H9 (cell line): ENCODE data around the gene PLCB1. TPM values are rescaled to one million over a fixed set of nuclear protein-coding genes. Genes with fewer than 3 reads are reported as not detected.

Source experiments
- DNase-seq: peaks from one replicate; pipeline ENCODE4 v3.0.0-alpha.2; 2017
- H2AFZ ChIP-seq: one replicate; pipeline ENCODE4 v1.6.1; 2013; ENCODE audit warnings: mild to moderate bottlenecking, low read length, control low read depth, moderate library complexity
- H2AK5ac ChIP-seq: 2 replicates; pipeline ENCODE4 v1.6.1; 2013; ENCODE audit warnings: low read length, control low read depth, mixed read lengths; ENCODE audit not compliant: insufficient read length
- H2BK120ac ChIP-seq: one replicate; pipeline ENCODE4 v1.6.1; 2013; ENCODE audit warnings: low read depth, mild to moderate bottlenecking, low read length, control low read depth, inconsistent platforms; ENCODE audit not compliant: poor library complexity, severe bottlenecking
- H2BK12ac ChIP-seq: 2 replicates; pipeline ENCODE4 v1.6.1; 2013; ENCODE audit warnings: low read length, control low read depth, mixed read lengths, low read depth; ENCODE audit not compliant: insufficient read length
- H2BK15ac ChIP-seq: 2 replicates; pipeline ENCODE4 v1.6.1; 2013; ENCODE audit warnings: low read depth, low read length, control low read depth
- H2BK20ac ChIP-seq: one replicate; pipeline ENCODE4 v1.6.1; 2013; ENCODE audit warnings: low read depth, mild to moderate bottlenecking, low read length, control low read depth, inconsistent platforms; ENCODE audit not compliant: poor library complexity, severe bottlenecking
- H2BK5ac ChIP-seq: 2 replicates; pipeline ENCODE4 v1.6.1; 2013; ENCODE audit warnings: low read length, control low read depth, mixed read lengths; ENCODE audit not compliant: insufficient read length
- H3K14ac ChIP-seq: 2 replicates; pipeline ENCODE4 v1.6.1; 2013; ENCODE audit warnings: low read length, control low read depth; ENCODE audit not compliant: insufficient read depth
- H3K18ac ChIP-seq: 2 replicates; pipeline ENCODE4 v1.6.1; 2013; ENCODE audit warnings: low read depth, mild to moderate bottlenecking, mixed read lengths, low read length, control low read depth; ENCODE audit not compliant: insufficient read length
- H3K23ac ChIP-seq: 2 replicates; pipeline ENCODE4 v1.6.1; 2013; ENCODE audit warnings: low read length, control low read depth, mixed read lengths, low read depth; ENCODE audit not compliant: insufficient read length
- H3K23me2 ChIP-seq: 2 replicates; pipeline ENCODE4 v1.6.1; 2013; ENCODE audit warnings: low read depth, mild to moderate bottlenecking, mixed read lengths, low read length, control low read depth; ENCODE audit not compliant: insufficient read length, poor library complexity, severe bottlenecking
- H3K27ac ChIP-seq: 2 replicates; pipeline ENCODE4 v1.5.1; 2013; ENCODE audit warnings: low read length, control low read depth, mixed read lengths, low read depth; ENCODE audit not compliant: insufficient read length
- H3K27me3 ChIP-seq: 2 replicates; pipeline ENCODE4 v1.6.1; 2013; ENCODE audit warnings: low read length, control low read depth, inconsistent platforms; ENCODE audit not compliant: insufficient read depth
- H3K4ac ChIP-seq: 2 replicates; pipeline ENCODE4 v1.6.1; 2013; ENCODE audit warnings: low read depth, mild to moderate bottlenecking, control low read depth, inconsistent platforms, low read length, moderate library complexity
- H3K4me1 ChIP-seq: 2 replicates; pipeline ENCODE4 v1.6.1; 2013; ENCODE audit warnings: low read length, control low read depth, inconsistent platforms; ENCODE audit not compliant: insufficient read depth
- H3K4me2 ChIP-seq: 2 replicates; pipeline ENCODE4 v1.6.1; 2013; ENCODE audit warnings: low read length, control low read depth, mixed read lengths; ENCODE audit not compliant: insufficient read length, insufficient read depth
- H3K56ac ChIP-seq: 2 replicates; pipeline ENCODE4 v1.6.1; 2013; ENCODE audit warnings: low read depth, mild to moderate bottlenecking, mixed read lengths, low read length, control low read depth; ENCODE audit not compliant: insufficient read length
- H3K79me1 ChIP-seq: 2 replicates; pipeline ENCODE4 v1.6.1; 2013; ENCODE audit warnings: low read depth, mild to moderate bottlenecking, moderate library complexity, low read length, control low read depth, inconsistent platforms; ENCODE audit not compliant: insufficient read depth, poor library complexity, severe bottlenecking
- H3K79me2 ChIP-seq: 2 replicates; pipeline ENCODE4 v1.6.1; 2013; ENCODE audit warnings: low read length, control low read depth, inconsistent platforms; ENCODE audit not compliant: insufficient read depth
- H3K9ac ChIP-seq: 2 replicates; pipeline ENCODE4 v1.6.1; 2013; ENCODE audit warnings: low read length, control low read depth, mixed read lengths; ENCODE audit not compliant: insufficient read length; ENCODE audit errors: extremely low read depth
- H3K9me3 ChIP-seq: one replicate; pipeline ENCODE4 v1.6.1; 2013; ENCODE audit warnings: low read depth, low read length, inconsistent platforms; ENCODE audit not compliant: control insufficient read depth
- H3T11ph ChIP-seq: one replicate; pipeline ENCODE4 v1.6.1; 2013; ENCODE audit warnings: mild to moderate bottlenecking, low read length, control low read depth, inconsistent platforms
- H4K20me1 ChIP-seq: one replicate; pipeline ENCODE4 v1.6.1; 2013; ENCODE audit not compliant: control insufficient read depth, insufficient read length, insufficient read depth
- H4K5ac ChIP-seq: 2 replicates; pipeline ENCODE4 v1.6.1; 2013; ENCODE audit warnings: low read depth, mild to moderate bottlenecking, mixed read lengths, low read length, control low read depth; ENCODE audit not compliant: insufficient read length
- H4K8ac ChIP-seq: replicated peaks from 2 replicates; pipeline ENCODE4 v1.6.1; 2013; ENCODE audit warnings: low read length, control low read depth, mixed read lengths, low read depth; ENCODE audit not compliant: insufficient read length
- H4K91ac ChIP-seq: 2 replicates; pipeline ENCODE4 v1.6.1; 2013; ENCODE audit warnings: low read depth, mild to moderate bottlenecking, moderate library complexity, mixed read lengths, low read length, control low read depth; ENCODE audit not compliant: insufficient read length
- H3K27ac Mint-ChIP-seq, 3 experiments: 2 replicates in 2 of 3; 3 replicates in 1 of 3; pipeline ENCODE4 v1.8.0; 2020 to 2021; ENCODE audit warnings: mixed read lengths in 3 of 3, mild to moderate bottlenecking in 1 of 3, moderate library complexity in 1 of 3
- H3K27me3 Mint-ChIP-seq: 2 replicates; pipeline ENCODE4 v1.8.0; 2021; ENCODE audit warnings: low read depth, mild to moderate bottlenecking, moderate library complexity, mixed read lengths
- H3K36me3 Mint-ChIP-seq, 3 experiments: 2 replicates in 2 of 3; 3 replicates in 1 of 3; pipeline ENCODE4 v1.8.0; 2020 to 2021; ENCODE audit warnings: low read depth in 3 of 3, mixed read lengths in 3 of 3; ENCODE audit not compliant: insufficient read depth in 1 of 3
- H3K4me1 Mint-ChIP-seq, 2 experiments: 2 replicates each; pipeline ENCODE4 v1.8.0; 2020; ENCODE audit warnings: mixed read lengths in 2 of 2
- H3K4me3 Mint-ChIP-seq, 2 experiments: 2 replicates in 1 of 2; 3 replicates in 1 of 2; pipeline ENCODE4 v1.8.0; 2020 to 2021; ENCODE audit warnings: mild to moderate bottlenecking in 2 of 2, mixed read lengths in 2 of 2, moderate library complexity in 1 of 2
- H3K9me3 Mint-ChIP-seq, 2 experiments: 2 replicates in 1 of 2; 3 replicates in 1 of 2; pipeline ENCODE4 v1.8.0; 2020; ENCODE audit warnings: mild to moderate bottlenecking in 2 of 2, mixed read lengths in 2 of 2, moderate library complexity in 1 of 2
- CTCF ChIP-seq: fragments of 200-600 bp; sonication (generic); conservative IDR thresholded peaks from 3 replicates; pipeline ENCODE4 v1.8.0; 2021; ENCODE audit warnings: antibody characterized with exemption, mild to moderate bottlenecking
- total RNA-seq: library from RNA; stranded (reverse); gene quantifications from 2 replicates; pipeline ENCODE4 v1.2.1, GENCODE V29; 2021

The PLCB1 gene
- total RNA-seq, 1 experiment from 2014 or later = 11.5 TPM

GRCh38 chr20:8124639-8125038 lies 7.4 kb upstream of the PLCB1 start:
- H3K27me3 ChIP-seq = no peaks in the 10 kb centered on the region
- H4K8ac ChIP-seq = no peak overlapping the region
- H4K91ac ChIP-seq = no peak overlapping the region
- no peak overlapping the region for H3T11ph ChIP-seq
- H3K4me2 ChIP-seq = no peak overlapping the region
- no peak overlapping the region for H2BK12ac ChIP-seq
- no peaks in the 10 kb centered on the region for H3K9me3 Mint-ChIP-seq
- H3K4me3 Mint-ChIP-seq = no peak overlapping the region
- no peak overlapping the region for H3K18ac ChIP-seq
- no peak overlapping the region for H3K23ac ChIP-seq
- no peak for TF ChIP-seq CTCF
- no peak overlapping the region for H2AFZ ChIP-seq
- H3K56ac ChIP-seq = no peak overlapping the region
- H3K9ac ChIP-seq = no peak overlapping the region
- peaks cover 18 to 21% of the 10 kb centered on the region in 2 experiments for H3K4me1 Mint-ChIP-seq
- no peak overlapping the region for H3K14ac ChIP-seq
- H3K4ac ChIP-seq = no peak overlapping the region
- peaks cover 4% of the 10 kb centered on the region for H3K27me3 Mint-ChIP-seq
- no peak overlapping the region for H2AK5ac ChIP-seq
- H4K20me1 ChIP-seq = no peaks in the 10 kb centered on the region
- no peaks in the 10 kb centered on the region for H3K36me3 Mint-ChIP-seq
- no peaks in the 10 kb centered on the region for H3K79me1 ChIP-seq
- no peak overlapping the region for H4K5ac ChIP-seq
- H3K27ac Mint-ChIP-seq = no peak overlapping the region
- no peak overlapping the region for H2BK120ac ChIP-seq
- peaks cover 8% of the 10 kb centered on the region for H3K4me1 ChIP-seq
- H3K9me3 ChIP-seq = no peaks in the 10 kb centered on the region
- H3K27ac ChIP-seq = no peak overlapping the region
- no peak overlapping the region for H2BK20ac ChIP-seq
- no peak for DNase-seq
- H3K23me2 ChIP-seq = no peaks in the 10 kb centered on the region
- H3K79me2 ChIP-seq = no peaks in the 10 kb centered on the region
- no peak overlapping the region for H2BK5ac ChIP-seq
- H2BK15ac ChIP-seq = no peak overlapping the region
